ENCODE results near the gene TPD52L2. TPM values are rescaled to one million over a fixed set of nuclear protein-coding genes. Genes with fewer than 3 reads are reported as not detected.
A peak's percentile ranks its signal among the peaks of the same experiment; 100 is the strongest.

The TPD52L2 gene
- total RNA-seq, 1 experiment from 2014 or later = 175 TPM

- peak overlapping the region; percentile 66 for H3K4me3 Mint-ChIP-seq (ENCODE audit: unreplicated experiment)
- intact Hi-C loops (cut with micrococcal nuclease) = no loop called here
- DNase-seq (ENCODE audit: unreplicated experiment) = peak; percentile 29
- no peaks in the 10 kb centered on the region for H3K9me3 Mint-ChIP-seq (ENCODE audit: unreplicated experiment)
- H3K4me1 Mint-ChIP-seq (ENCODE audit: insufficient read depth, unreplicated experiment) = peaks cover 26% of the 10 kb centered on the region
- POLR2A ChIA-PET = interaction anchor here (0.7 to 6.8 kb wide), 30 partner anchors 8 to 375 kb away, joined by 3 to 142 read pairs (median 4); partner anchors contain the start of genes ARFRP1, GMEB2, PRPF6 and PTK6
- BruUV-seq (replicated peaks) = no TSS peak
- peaks cover 28% of the 10 kb centered on the region for H3K36me3 Mint-ChIP-seq (ENCODE audit: insufficient read depth, unreplicated experiment)
- no peak for TF ChIP-seq CTCF (IDR thresholded peaks at IDR 0.05; ENCODE audit: unreplicated experiment)
- H3K27ac Mint-ChIP-seq (ENCODE audit: low read depth, unreplicated experiment) = peak overlapping the region; percentile 88
- no peaks in the 10 kb centered on the region for H3K27me3 Mint-ChIP-seq (ENCODE audit: insufficient read depth, unreplicated experiment)
- CTCF ChIA-PET = interaction anchor here (0.6 to 1.9 kb wide), 7 partner anchors 9 to 142 kb away, joined by 3 to 11 read pairs (median 5); partner anchors contain the start of gene TPD52L2
Measured at GRCh38 chr20:63896264-63897105, 31.4 kb downstream of the TPD52L2 start.

GRCh38 chr20:63897978-63898561, 33.0 kb downstream of the TPD52L2 start:
- H3K4me3 Mint-ChIP-seq (ENCODE audit: unreplicated experiment) = no peak overlapping the region
- ChIA-PET POLR2A (interaction anchor here (6.8 kb wide), 1 partner anchor 32 kb away, joined by 142 read pairs; the partner anchor contains the start of gene TPD52L2), CTCF (interaction anchor here (1.5 kb wide), 2 partner anchors 76 to 140 kb away, joined by 3 read pairs; no protein-coding TSS in a partner anchor)

GRCh38 chr20:63898882-63899558, 34.0 kb downstream of the TPD52L2 start:
- peaks cover 16% of the 10 kb centered on the region for H3K36me3 Mint-ChIP-seq (ENCODE audit: insufficient read depth, unreplicated experiment)
- peak overlapping the region; percentile 16 for H3K27ac Mint-ChIP-seq (ENCODE audit: low read depth, unreplicated experiment)
- H3K4me1 Mint-ChIP-seq (ENCODE audit: insufficient read depth, unreplicated experiment) = peaks cover 25% of the 10 kb centered on the region
- no peaks in the 10 kb centered on the region for H3K9me3 Mint-ChIP-seq (ENCODE audit: unreplicated experiment)
- no peak for DNase-seq (ENCODE audit: unreplicated experiment)
- H3K4me3 Mint-ChIP-seq (ENCODE audit: unreplicated experiment) = no peak overlapping the region
- intact Hi-C loops (cut with micrococcal nuclease) = no loop called here
- TF ChIP-seq CTCF (IDR thresholded peaks at IDR 0.05; ENCODE audit: unreplicated experiment) = no peak
- ChIA-PET POLR2A (interaction anchor here (6.8 kb wide), 1 partner anchor 33 kb away, joined by 142 read pairs; the partner anchor contains the start of gene TPD52L2), CTCF (interaction anchor here (0.6 to 1.5 kb wide), 2 partner anchors 10 to 75 kb away, joined by 3 read pairs; no protein-coding TSS in a partner anchor)
- H3K27me3 Mint-ChIP-seq (ENCODE audit: insufficient read depth, unreplicated experiment) = no peaks in the 10 kb centered on the region
- no TSS peak for BruUV-seq (replicated peaks)

More at GRCh38 chr20:63897978-63898561, 33.0 kb downstream of the TPD52L2 start:
- Mint-ChIP-seq H3K9me3 (ENCODE audit: unreplicated experiment) (no peaks in the 10 kb centered on the region), H3K27ac (ENCODE audit: low read depth, unreplicated experiment) (no peak overlapping the region), H3K27me3 (ENCODE audit: insufficient read depth, unreplicated experiment) (no peaks in the 10 kb centered on the region), H3K36me3 (ENCODE audit: insufficient read depth, unreplicated experiment) (peaks cover 17% of the 10 kb centered on the region), H3K4me1 (ENCODE audit: insufficient read depth, unreplicated experiment) (peaks cover 27% of the 10 kb centered on the region)
- no peak for TF ChIP-seq CTCF (IDR thresholded peaks at IDR 0.05; ENCODE audit: unreplicated experiment)
- DNase-seq (ENCODE audit: unreplicated experiment) = no peak
- no TSS peak for BruUV-seq (replicated peaks)
- intact Hi-C loops (cut with micrococcal nuclease) = no loop called here
